DND-41 (cell line): Measurements from ENCODE around the gene ABCA2.

Source experiments
- CTCF ChIP-seq: IDR thresholded peaks from 2 replicates; pipeline ENCODE4 v1.5.1; 2012; ENCODE audit warnings: borderline replicate concordance, low read length, moderate library complexity, mild to moderate bottlenecking; ENCODE audit not compliant: poor library complexity, severe bottlenecking; ENCODE audit errors: extremely low read depth
- EZH2 ChIP-seq: IDR thresholded peaks from 3 replicates; pipeline ENCODE4 v1.6.1; 2012; ENCODE audit warnings: borderline replicate concordance, low read depth, mild to moderate bottlenecking, moderate library complexity, low read length, inconsistent platforms; ENCODE audit not compliant: severe bottlenecking

- no peak for TF ChIP-seq CTCF
- TF ChIP-seq EZH2 = no peak
Measured at GRCh38 chr9:137030538-137031527, 2.8 kb upstream of the ABCA2 start.
